Ishikawa (cell line): ENCODE results near the gene TRAPPC2.

Experiments
- CEBPB ChIP-seq: IDR thresholded peaks from 2 replicates; pipeline ENCODE4 v1.6.1; 2012
- CREB1 ChIP-seq: IDR thresholded peaks from 2 replicates; pipeline ENCODE4 v1.6.1; 2012; ENCODE audit warnings: low read depth
- EGR1 ChIP-seq: IDR thresholded peaks from 2 replicates; pipeline ENCODE4 v1.6.1; 2012
- EP300 ChIP-seq: IDR thresholded peaks from 2 replicates; pipeline ENCODE4 v1.6.1; 2012; ENCODE audit warnings: borderline replicate concordance
- FOXM1 ChIP-seq: IDR thresholded peaks from 2 replicates; pipeline ENCODE4 v1.6.1; 2012; ENCODE audit warnings: low read depth, borderline replicate concordance
- MAX ChIP-seq: IDR thresholded peaks from 2 replicates; pipeline ENCODE4 v1.6.1; 2012
- NFIC ChIP-seq: IDR thresholded peaks from 2 replicates; pipeline ENCODE4 v1.6.1; 2012
- RAD21 ChIP-seq: IDR thresholded peaks from 2 replicates; pipeline ENCODE4 v1.6.1; 2012; ENCODE audit warnings: low read depth
- TAF1 ChIP-seq: IDR thresholded peaks from 2 replicates; pipeline ENCODE4 v1.6.1; 2012; ENCODE audit warnings: low read depth, mild to moderate bottlenecking
- TCF12 ChIP-seq: IDR thresholded peaks from 2 replicates; pipeline ENCODE4 v1.6.1; 2012; ENCODE audit warnings: low read depth
- TEAD4 ChIP-seq: IDR thresholded peaks from 2 replicates; pipeline ENCODE4 v1.6.1; 2012
- USF1 ChIP-seq: IDR thresholded peaks from 2 replicates; pipeline ENCODE4 v1.6.1; 2012
- YY1 ChIP-seq: IDR thresholded peaks from 2 replicates; pipeline ENCODE4 v1.6.1; 2012; ENCODE audit warnings: low read depth
- ZBTB7A ChIP-seq: IDR thresholded peaks from 2 replicates; pipeline ENCODE4 v1.6.1; 2012; ENCODE audit warnings: low read depth
- TF ChIP-seq, protein P1 (sequence below): IDR thresholded peaks from 2 replicates; pipeline ENCODE4 v1.6.1; 2012; ENCODE audit warnings: low read depth, mild to moderate bottlenecking

The TRAPPC2 gene

GRCh38 chrX:13676885-13677284 is 57.5 kb downstream of the TRAPPC2 start:
- TF ChIP-seq CEBPB (no peak), RAD21 (no peak), FOXM1 (no peak), EGR1 (no peak), MAX (no peak), NFIC (no peak), ZBTB7A (no peak), TEAD4 (no peak), CREB1 (no peak), TAF1 (no peak), YY1 (no peak), TCF12 (no peak)
- TF ChIP-seq, protein P1, sequence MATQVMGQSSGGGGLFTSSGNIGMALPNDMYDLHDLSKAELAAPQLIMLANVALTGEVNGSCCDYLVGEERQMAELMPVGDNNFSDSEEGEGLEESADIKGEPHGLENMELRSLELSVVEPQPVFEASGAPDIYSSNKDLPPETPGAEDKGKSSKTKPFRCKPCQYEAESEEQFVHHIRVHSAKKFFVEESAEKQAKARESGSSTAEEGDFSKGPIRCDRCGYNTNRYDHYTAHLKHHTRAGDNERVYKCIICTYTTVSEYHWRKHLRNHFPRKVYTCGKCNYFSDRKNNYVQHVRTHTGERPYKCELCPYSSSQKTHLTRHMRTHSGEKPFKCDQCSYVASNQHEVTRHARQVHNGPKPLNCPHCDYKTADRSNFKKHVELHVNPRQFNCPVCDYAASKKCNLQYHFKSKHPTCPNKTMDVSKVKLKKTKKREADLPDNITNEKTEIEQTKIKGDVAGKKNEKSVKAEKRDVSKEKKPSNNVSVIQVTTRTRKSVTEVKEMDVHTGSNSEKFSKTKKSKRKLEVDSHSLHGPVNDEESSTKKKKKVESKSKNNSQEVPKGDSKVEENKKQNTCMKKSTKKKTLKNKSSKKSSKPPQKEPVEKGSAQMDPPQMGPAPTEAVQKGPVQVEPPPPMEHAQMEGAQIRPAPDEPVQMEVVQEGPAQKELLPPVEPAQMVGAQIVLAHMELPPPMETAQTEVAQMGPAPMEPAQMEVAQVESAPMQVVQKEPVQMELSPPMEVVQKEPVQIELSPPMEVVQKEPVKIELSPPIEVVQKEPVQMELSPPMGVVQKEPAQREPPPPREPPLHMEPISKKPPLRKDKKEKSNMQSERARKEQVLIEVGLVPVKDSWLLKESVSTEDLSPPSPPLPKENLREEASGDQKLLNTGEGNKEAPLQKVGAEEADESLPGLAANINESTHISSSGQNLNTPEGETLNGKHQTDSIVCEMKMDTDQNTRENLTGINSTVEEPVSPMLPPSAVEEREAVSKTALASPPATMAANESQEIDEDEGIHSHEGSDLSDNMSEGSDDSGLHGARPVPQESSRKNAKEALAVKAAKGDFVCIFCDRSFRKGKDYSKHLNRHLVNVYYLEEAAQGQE, result no peak

- TF ChIP-seq YY1, result no peak
- TF ChIP-seq FOXM1, result no peak
- TF ChIP-seq TAF1, result no peak
- no peak for TF ChIP-seq TCF12
- TF ChIP-seq EGR1, result no peak
Measured at GRCh38 chrX:13673016-13673415, 61.4 kb downstream of the TRAPPC2 start.

GRCh38 chrX:13670197-13670596 is 64.2 kb downstream of the TRAPPC2 start:
- TF ChIP-seq CEBPB, result no peak
- TF ChIP-seq, protein P1, result no peak
- no peak for TF ChIP-seq NFIC
- no peak for TF ChIP-seq FOXM1
- TF ChIP-seq EGR1, result no peak
- TF ChIP-seq CREB1, result no peak
- TF ChIP-seq EP300, result no peak
- TF ChIP-seq MAX, result no peak
- TF ChIP-seq RAD21, result no peak
- TF ChIP-seq TCF12, result no peak
- TF ChIP-seq USF1, result no peak

- TF ChIP-seq NFIC (peak; percentile 88), FOXM1 (peak; percentile 52; the same call in 1 of the 2 replicates), EP300 (peak; percentile 72; the same call in 1 of the 2 replicates), TAF1 (no peak), MAX (peak; percentile 25; the same call in 1 of the 2 replicates), TEAD4 (peak; percentile 43; the same call in 1 of the 2 replicates), TCF12 (peak; percentile 74)
- TF ChIP-seq, protein P1, result no peak
Measured at GRCh38 chrX:13669246-13669737, 65.1 kb downstream of the TRAPPC2 start.

DNA sequence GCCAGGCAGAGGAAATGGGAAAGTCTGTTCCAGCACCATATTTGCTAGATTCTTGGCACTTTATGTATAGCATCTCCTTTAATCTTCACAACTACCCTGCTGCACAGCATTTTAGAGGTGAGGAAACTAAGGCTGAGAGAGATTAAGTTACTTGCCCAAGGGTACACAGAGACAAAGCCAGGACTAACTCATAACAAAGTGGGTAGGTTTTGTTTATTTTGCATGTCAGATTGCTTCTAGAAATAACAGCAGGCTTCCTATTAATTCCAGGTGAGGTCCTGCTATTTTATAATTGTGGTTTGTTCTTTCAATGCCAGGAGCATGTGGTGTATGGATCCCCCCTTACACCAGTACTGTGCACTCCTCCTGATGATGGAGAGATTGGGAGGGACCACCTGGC is 66.5 kb downstream of the TRAPPC2 start:
- no peak for TF ChIP-seq USF1
- no peak for TF ChIP-seq TCF12
- no peak for TF ChIP-seq RAD21
- no peak for TF ChIP-seq CEBPB
- TF ChIP-seq EGR1, result no peak
- TF ChIP-seq FOXM1, result no peak
- no peak for TF ChIP-seq NFIC
- TF ChIP-seq EP300, result no peak
- TF ChIP-seq TAF1, result no peak
- TF ChIP-seq TEAD4, result no peak
- TF ChIP-seq MAX, result no peak
- TF ChIP-seq YY1, result no peak
- no peak for TF ChIP-seq ZBTB7A
- TF ChIP-seq, protein P1, result no peak
